ENCODE results near the gene FRAT2.

- TF ChIP-seq RAD21 (IDR thresholded peaks at IDR 0.05; ENCODE audit: low read length) = no peak
- TF ChIP-seq RFX5 (IDR thresholded peaks at IDR 0.05; ENCODE audit: low read depth, low read length) = no peak
- no peak for TF ChIP-seq CTCF (conservative IDR thresholded peaks at IDR 0.05; ENCODE audit: low read depth, low read length)
- no peak for TF ChIP-seq USF2 (IDR thresholded peaks at IDR 0.05; ENCODE audit: low read depth, low read length)
- TF ChIP-seq POLR2A (IDR thresholded peaks at IDR 0.05; ENCODE audit: low read depth, low read length) = no peak
- no peak for TF ChIP-seq RCOR1 (IDR thresholded peaks at IDR 0.05; ENCODE audit: insufficient replicate concordance, low read length)
These were observed 28.5 kb upstream of the FRAT2 start for GRCh38 chr10:97363071-97363470.
